OCI-LY3 (cell line): ENCODE data around the gene PCP2.

ENCODE experiments used
- EZH2phosphoT487 ChIP-seq: fragments of 200-600 bp; shearing (Covaris generic); IDR thresholded peaks from 2 replicates; pipeline ENCODE4 v1.6.1; 2018; ENCODE audit warnings: antibody characterized with exemption, mixed run types, low read depth
- TF ChIP-seq, protein P1 (sequence below): fragments of 200-600, 300-600 bp; sonication (generic); IDR thresholded peaks from 2 replicates; pipeline ENCODE4 v1.5.1; 2014; ENCODE audit warnings: antibody characterized with exemption, low read length, low read depth

DNA sequence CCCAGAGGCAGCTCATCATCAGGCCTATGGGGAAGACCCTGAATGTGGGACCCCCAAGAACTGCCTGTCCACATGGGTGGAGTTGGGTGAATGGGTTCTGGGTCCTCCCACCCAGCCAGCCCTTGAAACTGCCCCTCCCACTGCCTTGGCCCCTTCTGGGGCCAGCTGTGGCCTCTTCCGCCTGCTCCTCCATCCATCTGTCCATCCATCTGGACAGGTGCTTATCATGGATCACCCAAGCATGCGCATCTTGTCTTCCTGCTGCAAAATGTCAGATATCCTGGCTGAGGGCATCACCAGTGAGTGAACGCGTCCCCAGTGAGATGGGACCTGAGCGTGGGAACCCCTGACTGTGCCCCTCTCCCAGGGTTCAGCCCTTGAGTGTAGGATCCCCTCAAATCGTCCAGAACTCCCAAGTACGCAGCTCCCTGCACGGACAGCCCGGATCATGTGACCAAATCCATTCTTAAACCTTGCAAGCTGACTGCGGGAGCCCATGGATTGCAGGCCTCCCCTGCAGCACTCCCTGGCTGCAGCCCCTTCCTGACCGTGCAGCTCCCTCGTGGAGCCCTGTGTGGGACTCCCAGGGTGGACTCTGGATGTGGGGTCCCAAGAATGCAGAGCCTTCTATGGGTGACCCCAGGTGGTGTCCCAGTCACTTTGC is 5.4 kb upstream of the PCP2 start:
- no peak for TF ChIP-seq EZH2phosphoT487
- TF ChIP-seq, protein P1, sequence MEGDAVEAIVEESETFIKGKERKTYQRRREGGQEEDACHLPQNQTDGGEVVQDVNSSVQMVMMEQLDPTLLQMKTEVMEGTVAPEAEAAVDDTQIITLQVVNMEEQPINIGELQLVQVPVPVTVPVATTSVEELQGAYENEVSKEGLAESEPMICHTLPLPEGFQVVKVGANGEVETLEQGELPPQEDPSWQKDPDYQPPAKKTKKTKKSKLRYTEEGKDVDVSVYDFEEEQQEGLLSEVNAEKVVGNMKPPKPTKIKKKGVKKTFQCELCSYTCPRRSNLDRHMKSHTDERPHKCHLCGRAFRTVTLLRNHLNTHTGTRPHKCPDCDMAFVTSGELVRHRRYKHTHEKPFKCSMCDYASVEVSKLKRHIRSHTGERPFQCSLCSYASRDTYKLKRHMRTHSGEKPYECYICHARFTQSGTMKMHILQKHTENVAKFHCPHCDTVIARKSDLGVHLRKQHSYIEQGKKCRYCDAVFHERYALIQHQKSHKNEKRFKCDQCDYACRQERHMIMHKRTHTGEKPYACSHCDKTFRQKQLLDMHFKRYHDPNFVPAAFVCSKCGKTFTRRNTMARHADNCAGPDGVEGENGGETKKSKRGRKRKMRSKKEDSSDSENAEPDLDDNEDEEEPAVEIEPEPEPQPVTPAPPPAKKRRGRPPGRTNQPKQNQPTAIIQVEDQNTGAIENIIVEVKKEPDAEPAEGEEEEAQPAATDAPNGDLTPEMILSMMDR, result no peak
